ENCODE measurements around the gene DIDO1.

The DIDO1 gene

GRCh38 chr20:62846166-62846890, 80.0 kb downstream of the DIDO1 start:
- DNase-seq: peak; percentile 44

- no peak for DNase-seq
These were observed 80.7 kb downstream of the DIDO1 start for GRCh38 chr20:62845416-62846160.

- no peak for DNase-seq
These were observed 82.1 kb downstream of the DIDO1 start for GRCh38 chr20:62844182-62844581.

DNA sequence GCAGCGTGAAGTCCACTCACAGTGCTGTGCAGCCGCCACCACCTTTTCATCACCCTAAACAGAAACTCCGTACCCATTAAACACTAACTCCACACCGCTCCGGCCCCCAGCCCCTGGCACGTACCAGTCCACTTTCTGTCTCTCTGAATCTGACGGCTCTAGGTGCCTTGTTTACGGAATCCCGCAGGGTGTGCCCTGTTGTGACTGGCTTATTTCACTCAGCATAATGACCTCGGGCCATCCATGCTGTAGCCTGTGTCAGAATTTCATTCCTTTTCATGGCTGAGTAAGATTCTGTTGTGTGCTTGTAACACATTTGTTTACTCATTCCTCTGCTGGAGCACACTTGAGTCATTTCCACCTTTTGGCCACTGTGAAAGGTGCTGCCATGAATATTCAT, 82.6 kb downstream of the DIDO1 start:
- no peak for DNase-seq

- no peak for DNase-seq
These were observed 84.5 kb downstream of the DIDO1 start for GRCh38 chr20:62841705-62842212.

DNA sequence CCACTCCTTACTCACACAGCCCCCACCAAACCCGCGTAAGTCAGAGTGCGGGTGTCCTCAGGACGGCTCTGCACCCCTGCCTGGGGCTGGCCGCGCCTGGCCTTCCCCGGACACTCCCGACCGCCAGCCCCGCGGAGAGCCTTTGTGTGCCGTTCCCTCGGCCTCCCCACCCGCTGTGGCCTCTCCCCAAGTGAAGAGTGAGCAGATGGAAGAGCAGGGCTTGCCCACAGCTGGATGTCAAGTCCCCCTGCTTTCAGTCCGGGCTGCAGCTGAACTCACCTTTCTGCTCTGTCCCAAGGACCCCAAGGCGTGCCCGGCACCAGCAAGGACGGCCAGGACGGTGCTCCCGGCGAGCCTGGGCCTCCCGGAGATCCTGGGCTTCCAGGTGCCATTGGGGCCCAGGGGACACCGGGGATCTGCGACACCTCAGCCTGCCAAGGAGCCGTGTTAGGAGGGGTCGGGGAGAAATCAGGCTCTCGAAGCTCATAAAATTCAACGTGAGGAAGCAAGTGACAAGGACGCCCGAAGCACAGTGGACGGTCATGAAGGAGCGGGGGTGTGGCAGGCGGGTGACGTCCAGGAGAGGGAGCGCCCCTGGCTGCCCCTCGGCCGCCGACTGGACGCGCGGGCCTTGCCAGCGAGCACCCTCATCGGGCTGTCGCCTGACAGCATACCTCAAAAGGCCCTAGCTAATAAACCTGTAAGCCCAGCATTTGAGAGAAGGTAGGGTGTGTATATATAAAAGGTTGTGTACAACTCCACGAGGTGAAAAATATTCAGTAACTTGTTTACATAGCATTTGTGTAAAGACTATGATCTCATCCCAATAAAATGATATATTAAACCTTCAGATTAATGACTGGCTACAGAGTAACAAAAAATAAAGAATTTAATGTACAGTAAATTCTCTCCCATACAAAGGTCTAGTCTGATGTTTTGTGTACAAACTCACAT, 85.8 kb downstream of the DIDO1 start:
- no peak for DNase-seq

- DNase-seq: no peak
These were observed 86.5 kb downstream of the DIDO1 start for GRCh38 chr20:62839816-62840215.

DNA sequence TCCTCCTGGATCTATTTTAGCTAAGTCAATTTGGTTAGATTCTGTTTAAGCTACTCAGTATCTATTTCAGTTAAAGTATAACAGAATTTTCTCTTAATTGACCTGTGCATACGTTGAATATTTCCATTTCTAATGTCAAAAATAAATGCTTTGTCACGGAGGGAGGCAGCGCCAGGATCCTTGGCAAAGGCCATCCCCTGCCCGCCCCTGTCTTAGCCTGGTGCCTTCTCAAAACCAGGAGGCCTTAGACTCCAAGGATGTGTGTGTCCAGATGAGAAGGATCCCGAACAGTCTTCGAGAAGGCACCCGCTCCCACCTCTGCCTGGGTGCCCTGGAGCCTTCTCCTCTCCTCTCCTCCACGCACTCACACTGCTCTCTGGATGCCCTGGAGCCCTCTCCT, 87.0 kb downstream of the DIDO1 start:
- DNase-seq: no peak

DNA sequence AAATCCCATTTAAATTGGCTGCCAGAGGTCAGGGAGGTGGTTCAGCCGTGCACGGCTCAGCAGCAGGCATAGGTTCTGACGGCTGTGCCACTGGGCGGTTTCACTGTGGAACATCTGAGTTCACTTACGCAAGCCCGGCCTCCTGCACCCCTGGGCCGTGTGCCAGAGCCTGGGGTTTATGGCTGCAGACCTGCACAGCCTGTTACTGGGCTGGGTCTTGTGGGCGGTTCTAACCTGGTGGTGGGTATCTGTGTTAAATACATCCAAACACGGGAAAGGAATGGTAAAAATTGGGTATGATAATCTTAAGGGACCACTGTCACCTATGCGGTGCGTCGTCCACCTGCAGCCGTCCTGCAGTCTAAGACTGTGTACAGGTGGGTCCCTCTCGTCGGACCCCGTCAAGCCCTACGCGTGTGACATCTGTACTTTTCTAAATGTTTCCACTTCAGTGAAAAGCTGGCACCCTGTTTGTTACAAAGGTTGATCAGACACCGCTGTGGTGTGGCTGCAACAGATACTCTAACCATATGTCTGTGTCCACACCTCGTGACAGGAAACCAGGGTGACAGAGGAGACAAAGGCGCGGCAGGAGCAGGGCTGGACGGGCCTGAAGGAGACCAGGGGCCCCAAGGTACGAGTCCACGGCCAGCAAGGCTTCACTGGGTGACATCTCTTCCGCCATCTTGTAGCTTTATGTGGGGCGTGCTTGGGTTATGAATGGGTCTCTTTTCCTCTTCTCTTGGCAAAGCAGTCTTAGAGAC, 88.0 kb downstream of the DIDO1 start:
- DNase-seq: peak; percentile 48

DNA sequence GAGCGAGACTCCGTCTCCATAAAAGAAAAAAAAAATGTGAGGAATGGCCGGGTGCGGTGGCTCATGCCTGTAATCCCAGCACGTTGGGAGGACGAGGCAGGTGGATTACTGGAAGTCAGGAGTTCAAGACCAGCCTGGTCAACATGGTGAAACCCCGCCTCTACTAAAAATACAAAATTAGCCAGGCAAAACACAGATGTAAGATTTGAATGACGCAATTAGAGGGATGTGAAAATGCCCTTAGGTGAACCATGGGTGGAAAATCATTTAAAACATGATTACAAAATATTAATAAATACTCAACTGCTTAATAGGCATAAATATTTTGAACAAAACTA, 88.5 kb downstream of the DIDO1 start:
- DNase-seq: no peak

DNA sequence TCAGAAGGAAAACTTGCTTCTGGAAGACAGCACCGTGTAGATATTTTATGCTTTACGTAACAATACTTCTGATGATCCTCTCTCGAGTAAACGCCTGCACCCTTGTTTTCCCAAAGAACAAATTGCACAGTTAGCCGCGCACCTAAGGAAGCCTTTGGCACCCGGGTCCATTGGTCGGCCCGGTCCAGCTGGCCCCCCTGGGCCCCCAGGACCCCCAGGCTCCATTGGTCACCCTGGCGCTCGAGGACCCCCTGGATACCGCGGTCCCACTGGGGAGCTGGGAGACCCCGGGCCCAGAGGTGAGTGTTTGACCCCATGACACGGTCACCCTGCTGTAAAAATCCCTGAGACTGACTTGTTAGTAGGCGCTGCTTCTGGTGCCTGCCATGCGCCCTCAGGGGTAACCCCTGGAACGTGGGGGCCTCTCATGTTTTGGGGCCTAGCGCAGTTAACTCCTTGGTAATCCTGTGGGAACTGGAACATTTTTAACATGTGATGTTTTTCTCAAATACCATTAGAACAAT, 89.3 kb downstream of the DIDO1 start:
- DNase-seq: no peak

DNA sequence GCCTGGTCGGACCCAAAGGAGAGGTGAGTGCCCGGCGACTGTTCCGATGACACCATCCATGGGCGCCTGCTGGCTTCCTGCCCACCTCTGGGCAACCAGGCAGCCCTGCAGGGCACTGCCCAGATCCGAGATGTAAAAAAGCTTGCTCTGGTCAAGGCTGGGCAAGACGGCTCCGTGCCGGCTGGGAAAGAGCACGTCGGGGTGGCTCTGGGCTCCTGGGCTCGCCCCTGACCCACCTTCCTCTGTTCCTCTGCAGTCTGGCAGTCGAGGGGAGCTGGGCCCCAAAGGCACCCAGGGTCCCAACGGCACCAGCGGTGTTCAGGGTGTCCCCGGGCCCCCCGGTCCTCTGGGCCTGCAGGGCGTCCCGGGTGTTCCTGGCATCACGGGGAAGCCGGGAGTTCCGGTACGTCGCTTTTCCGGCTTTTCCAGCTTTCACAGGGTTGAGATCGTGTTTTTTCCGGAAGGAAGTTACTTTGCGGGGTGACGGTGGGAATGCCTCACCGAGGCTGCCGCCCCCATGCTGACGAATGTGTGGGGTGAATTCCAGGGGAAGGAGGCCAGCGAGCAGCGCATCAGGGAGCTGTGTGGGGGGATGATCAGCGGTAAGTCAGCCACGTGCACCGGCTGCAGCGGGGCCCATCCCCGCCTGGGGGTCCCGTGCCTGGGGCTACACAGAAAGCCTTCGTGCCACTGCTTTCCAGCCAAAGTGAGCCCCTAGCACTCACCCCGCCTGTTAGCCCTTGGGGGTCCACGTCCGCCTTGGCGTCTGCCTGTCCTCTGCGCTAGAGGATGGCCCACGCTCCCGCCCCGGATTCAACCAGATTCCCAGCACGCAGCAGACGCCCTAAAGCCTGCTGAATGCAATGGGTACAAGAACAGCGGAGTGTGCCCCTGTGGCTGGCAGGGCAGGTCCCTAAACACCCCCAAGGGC, 90.1 kb downstream of the DIDO1 start:
- DNase-seq: peak; percentile 49

DNA sequence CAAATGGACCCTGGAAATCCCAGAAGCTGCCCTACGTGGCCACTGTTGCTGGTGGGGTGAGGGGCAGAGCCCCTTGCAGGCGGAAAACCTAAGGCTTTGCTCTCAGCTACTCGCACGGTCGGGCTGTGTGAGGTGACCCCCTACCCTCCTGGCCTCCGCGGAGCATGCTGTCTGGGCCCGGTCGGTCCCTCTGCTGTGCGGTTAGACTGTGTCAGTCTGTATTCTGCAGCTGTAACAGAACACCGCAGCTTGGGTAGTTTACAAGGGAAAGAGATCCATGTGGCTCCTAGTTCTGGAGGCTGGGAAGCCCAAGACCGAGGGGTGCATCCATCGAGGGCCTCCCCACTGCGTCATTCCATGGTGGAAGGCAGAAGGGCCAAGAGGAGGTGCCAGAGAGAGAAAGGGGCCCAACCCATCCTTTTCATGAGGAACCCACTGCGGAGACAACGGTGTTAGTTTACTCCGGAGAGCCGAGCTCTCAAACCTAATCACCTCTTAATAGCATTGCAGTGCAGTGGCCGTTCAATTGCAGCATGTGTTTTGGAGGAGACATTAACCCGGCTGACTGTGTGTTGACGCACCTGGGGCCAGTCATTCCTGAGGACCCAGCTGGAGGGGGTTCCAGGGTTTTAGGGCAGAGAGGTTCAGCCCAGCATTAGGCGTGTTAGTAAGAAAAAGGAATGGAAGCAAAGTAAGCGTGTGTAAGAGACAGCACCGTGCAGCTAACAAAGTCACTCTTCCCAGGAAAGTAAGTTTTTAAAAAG, 91.2 kb downstream of the DIDO1 start:
- DNase-seq: no peak

GRCh38 chr20:62832951-62833391, 93.3 kb downstream of the DIDO1 start:
- DNase-seq: peak; percentile 32

- DNase-seq: peak; percentile 51
These were observed 93.9 kb downstream of the DIDO1 start for GRCh38 chr20:62832212-62832922.

GRCh38 chr20:62831854-62832211, 94.5 kb downstream of the DIDO1 start:
- no peak for DNase-seq

GRCh38 chr20:62831361-62831788, 94.9 kb downstream of the DIDO1 start:
- peak; percentile 34 for DNase-seq

GRCh38 chr20:62830821-62831220, 95.5 kb downstream of the DIDO1 start:
- peak; percentile 45 for DNase-seq

GRCh38 chr20:62830251-62830650, 96.1 kb downstream of the DIDO1 start:
- peak; percentile 20 for DNase-seq

Measured in right hindlimb (tissue), 1 donor.